ENCODE data around the gene DMWD. TPM values are rescaled to one million over a fixed set of nuclear protein-coding genes. Genes with fewer than 3 reads are reported as not detected.

The DMWD gene
- total and polyA plus RNA-seq, 2 of the 13 experiments (the other 11 are each of a cell fraction or from before 2014, with no cell fraction given) = 10.3 to 14.9 TPM

- no peak for TF ChIP-seq FOXO4 (CRISPR knock-in tag; conservative IDR thresholded peaks at IDR 0.05)
- no peak for TF ChIP-seq ZKSCAN5 (CRISPR knock-in tag; IDR thresholded peaks at IDR 0.05)
- no peak for TF ChIP-seq FOSL2 (CRISPR knock-in tag; IDR thresholded peaks at IDR 0.05)
- TF ChIP-seq KLF13 (CRISPR knock-in tag; IDR thresholded peaks at IDR 0.05) = no peak
- no peak for TF ChIP-seq FOXA1 (IDR thresholded peaks at IDR 0.05)
- peak; percentile 73 for TF ChIP-seq FOXA1 (CRISPR knock-in tag; IDR thresholded peaks at IDR 0.05)
- no peak for TF ChIP-seq NAIF1 (CRISPR knock-in tag; IDR thresholded peaks at IDR 0.05; ENCODE audit: borderline replicate concordance)
- no peak for TF ChIP-seq NCOA5 (CRISPR knock-in tag; IDR thresholded peaks at IDR 0.05)
- no peak for TF ChIP-seq BHLHE40 (IDR thresholded peaks at IDR 0.05; ENCODE audit: low read length)
- no peak for TF ChIP-seq RNF219 (CRISPR knock-in tag; IDR thresholded peaks at IDR 0.05)
- 0 out of 2 replicates have a peak, but pooled peaks have one; percentile 4 for TF ChIP-seq ZFP91 (CRISPR knock-in tag; IDR thresholded peaks at IDR 0.05; ENCODE audit: borderline replicate concordance)
- no peak for TF ChIP-seq ZNF12 (CRISPR knock-in tag; IDR thresholded peaks at IDR 0.05)
- TF ChIP-seq ZNF225 (CRISPR knock-in tag; IDR thresholded peaks at IDR 0.05) = no peak
- no peak for TF ChIP-seq PBX3 (CRISPR knock-in tag; IDR thresholded peaks at IDR 0.05; ENCODE audit: borderline replicate concordance)
- no peak for TF ChIP-seq ZNF891 (CRISPR knock-in tag; IDR thresholded peaks at IDR 0.05)
- TF ChIP-seq PATZ1 (CRISPR knock-in tag; IDR thresholded peaks at IDR 0.05) = peak; percentile 41; the same call in 1 of the 2 replicates
- TF ChIP-seq DRAP1 (CRISPR knock-in tag; IDR thresholded peaks at IDR 0.05) = no peak
- no peak for TF ChIP-seq ZNF597 (CRISPR knock-in tag; IDR thresholded peaks at IDR 0.05)
- TF ChIP-seq ZNF580 (CRISPR knock-in tag; IDR thresholded peaks at IDR 0.05; ENCODE audit: borderline replicate concordance, low read depth) = no peak
Measured at GRCh38 chr19:45780448-45781213, 12.0 kb downstream of the DMWD start (continued).
